MM.1S (cell line): Measurements from ENCODE around the gene ITGB8.

Experiments used
- CTCF ChIP-seq: fragments of 300-600 bp; sonication (generic); IDR thresholded peaks from 2 replicates; pipeline ENCODE4 v1.5.1; 2016; ENCODE audit warnings: antibody characterized with exemption, low read length, mixed read lengths
- EZH2 ChIP-seq: fragments of 300-600 bp; sonication (generic); optimal IDR thresholded peaks from 2 replicates; pipeline ENCODE3; 2017; ENCODE audit warnings: low read depth, mild to moderate bottlenecking, antibody characterized with exemption, low read length, mixed read lengths

DNA sequence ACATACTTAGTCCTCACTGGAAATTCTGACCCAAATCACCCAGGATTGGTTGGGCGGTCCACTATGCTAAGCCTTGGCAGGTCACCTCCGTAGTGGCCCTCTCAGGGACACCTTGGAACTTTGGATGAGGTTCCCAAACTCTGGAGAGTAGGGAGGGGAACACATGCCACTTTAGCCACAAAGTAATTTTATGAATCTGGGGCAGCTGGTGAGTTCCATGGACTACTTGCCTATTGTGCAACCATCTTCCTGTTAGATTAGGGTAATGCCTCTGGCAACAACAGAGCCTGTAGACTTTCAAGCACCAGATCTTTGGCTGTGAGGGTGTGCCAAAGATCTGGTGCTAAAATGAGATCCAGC is 77.7 kb downstream of the ITGB8 start:
- TF ChIP-seq CTCF = no peak
- no peak for TF ChIP-seq EZH2
